Measurements from ENCODE around the gene BOC.

The BOC gene

GRCh38 chr3:113293348-113293747, 82.0 kb downstream of the BOC start:
- no peak for DNase-seq

DNA sequence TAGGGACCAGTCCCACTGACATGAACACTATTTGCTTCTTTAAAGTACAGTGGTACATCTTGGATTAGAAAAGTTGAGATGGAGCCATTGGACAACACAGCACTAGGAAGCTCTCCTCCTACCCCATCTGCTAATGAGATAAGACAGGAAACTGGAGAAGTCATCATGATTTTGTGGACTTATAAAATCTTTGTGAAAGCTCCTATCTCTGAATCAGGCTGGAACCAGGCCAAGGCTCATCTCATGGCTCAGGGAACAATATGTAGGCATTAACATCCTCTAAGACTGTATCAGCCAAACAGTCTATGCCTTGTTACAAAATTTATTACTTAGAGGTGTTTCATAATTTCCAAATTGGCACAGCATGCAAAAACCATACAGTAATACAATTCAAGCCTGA, 84.1 kb downstream of the BOC start:
- no peak for DNase-seq

GRCh38 chr3:113297287-113297686, 85.9 kb downstream of the BOC start:
- DNase-seq, result no peak

GRCh38 chr3:113297841-113298240, 86.5 kb downstream of the BOC start:
- DNase-seq, result no peak

DNA sequence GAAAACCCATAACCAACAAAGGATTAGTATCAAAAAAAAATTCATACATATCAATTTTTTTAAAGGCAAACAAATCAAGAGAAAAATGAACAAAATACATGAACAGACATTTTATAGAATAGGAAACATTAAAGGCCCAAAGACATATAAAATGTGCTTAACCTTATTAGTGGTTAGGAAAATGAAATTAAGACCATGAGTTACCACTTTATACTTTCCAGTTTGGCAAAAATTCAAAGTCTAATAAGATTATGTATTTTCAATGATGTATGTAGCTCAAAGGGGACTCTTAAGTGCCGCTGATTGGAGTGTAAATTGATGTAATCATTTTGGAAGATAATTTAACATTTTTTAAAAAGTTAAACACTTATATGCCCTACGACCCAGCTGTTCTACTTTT, 89.2 kb downstream of the BOC start:
- no peak for DNase-seq

- no peak for DNase-seq
Observed at GRCh38 chr3:113304102-113304501, 92.7 kb downstream of the BOC start.

DNA sequence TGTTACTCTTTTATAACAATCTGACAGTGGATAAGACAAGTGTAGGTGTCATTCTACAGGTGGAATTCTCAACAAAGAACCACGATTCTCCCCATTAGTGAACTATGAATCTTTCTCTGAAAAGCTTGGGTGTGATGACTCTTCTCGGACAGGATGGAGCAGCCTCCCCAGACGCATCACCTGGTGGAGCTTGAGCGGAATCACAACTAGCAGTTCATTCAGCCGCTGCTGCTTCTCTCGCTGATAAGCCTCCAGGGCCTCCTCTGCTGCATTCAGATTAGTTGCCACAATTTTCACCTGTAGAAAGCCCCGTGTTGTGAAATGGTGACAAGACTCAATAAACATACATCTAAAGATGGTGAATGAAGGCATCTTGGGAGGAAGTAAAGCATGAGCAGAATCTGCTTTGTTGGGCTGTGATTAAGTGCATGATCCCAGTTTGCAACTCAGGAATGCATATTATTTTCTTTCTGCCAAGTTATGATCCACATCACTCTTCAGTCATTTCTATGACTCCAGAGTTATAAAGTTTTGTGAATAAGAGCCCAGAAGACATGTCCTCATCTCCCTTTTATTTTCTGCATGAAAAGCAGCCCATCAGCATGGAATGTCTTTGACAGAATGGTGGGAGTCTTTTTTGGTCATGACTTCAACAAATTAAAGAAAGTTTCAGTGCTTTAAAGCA, 93.6 kb downstream of the BOC start:
- DNase-seq, result no peak

DNA sequence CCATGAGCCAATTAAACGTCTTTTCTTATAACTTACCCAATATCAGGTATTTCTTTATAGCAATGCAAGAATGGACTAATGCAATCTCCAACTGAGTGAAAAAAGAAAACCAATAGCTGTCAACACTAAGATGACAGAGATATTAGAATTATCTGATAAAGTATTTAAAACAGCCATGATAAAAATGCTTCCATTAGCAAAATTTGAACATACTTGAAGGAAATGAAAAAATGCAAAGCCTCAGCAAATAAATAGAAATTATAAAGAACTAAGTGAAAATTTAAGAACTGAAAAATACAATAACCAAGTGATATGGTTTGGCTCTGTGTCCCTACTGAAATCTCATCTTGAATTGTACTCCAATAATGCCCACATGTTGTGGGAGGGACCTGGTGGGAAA, 99.6 kb downstream of the BOC start:
- no peak for DNase-seq

- no peak for DNase-seq
Observed at GRCh38 chr3:113312416-113312815, 101.1 kb downstream of the BOC start.

DNA sequence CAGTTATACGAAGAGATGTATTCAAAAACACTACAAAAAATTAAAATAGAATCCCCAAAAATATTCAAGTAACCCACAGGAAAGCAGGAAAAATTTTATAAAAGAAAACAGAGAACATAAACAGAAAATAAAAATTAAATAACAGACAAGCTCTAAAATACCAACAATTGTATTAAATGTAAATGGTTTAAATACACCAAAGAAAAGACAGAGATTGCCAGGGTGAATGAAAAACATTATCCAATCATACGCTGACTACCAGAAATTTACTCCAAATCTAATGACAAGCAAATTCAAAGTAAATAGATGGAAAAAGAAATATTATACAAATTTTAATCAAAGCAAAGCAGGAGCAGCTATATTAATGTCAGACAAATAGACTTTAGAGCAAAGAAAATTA, 103.6 kb downstream of the BOC start:
- DNase-seq, result no peak

GRCh38 chr3:113329757-113330156, 118.4 kb downstream of the BOC start:
- DNase-seq, result no peak

DNA sequence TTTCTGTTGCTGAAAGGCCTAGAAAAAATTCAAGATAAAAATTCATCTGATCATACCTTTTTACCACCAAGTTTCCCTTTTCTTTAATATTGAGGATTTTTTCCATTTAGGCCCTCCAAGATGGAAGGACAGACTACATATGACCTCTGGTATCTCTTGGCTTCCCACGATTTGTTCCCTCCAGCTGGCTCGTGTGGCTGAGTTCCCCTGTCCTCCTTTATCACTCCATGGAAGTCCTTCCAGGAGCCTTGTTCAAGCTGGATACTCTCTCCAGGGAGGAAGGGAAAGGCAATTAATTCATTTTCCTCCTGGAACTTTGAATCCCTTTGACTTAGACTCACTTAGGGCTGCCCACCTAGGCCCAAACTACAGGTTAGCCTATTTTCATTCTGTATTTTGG, 119.4 kb downstream of the BOC start:
- no peak for DNase-seq

DNA sequence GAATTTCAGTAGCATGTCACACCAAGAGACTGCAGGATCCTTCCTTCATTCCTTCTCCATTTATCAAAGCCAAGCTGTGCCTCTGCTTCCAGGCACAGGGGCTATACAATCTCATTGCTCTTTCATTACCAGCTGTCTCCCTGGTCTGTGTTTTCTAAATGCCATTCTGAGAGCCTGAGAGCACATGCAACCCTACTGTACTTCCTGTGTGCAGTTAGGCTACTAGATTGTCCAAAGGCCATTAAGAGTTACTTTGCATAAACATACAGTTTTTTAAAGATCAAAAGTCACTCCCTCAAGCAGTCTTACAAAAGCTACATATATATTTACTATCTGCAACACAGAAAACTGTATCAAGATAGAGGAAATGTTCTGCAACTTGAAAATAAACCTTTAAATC, 119.8 kb downstream of the BOC start:
- no peak for DNase-seq

Data from activated CD8-positive, alpha-beta memory T cell treated with anti-CD3 and anti-CD28 coated beads, Interleukin-2, amount 50 U/mL, for 48 hours (primary cell).